Stimulated activated CD8-positive, alpha-beta memory T cell treated with anti-CD3 and anti-CD28 coated beads, Interleukin-15, amount 100 ng/mL, for 4 hours (primary cell): Measurements from ENCODE around the gene ELAVL4.

Experiments
- DNase-seq, 2 donors: peaks; one replicate each; pipeline ENCODE4 v3.0.0-alpha.2; 2020; ENCODE audit warnings: low read depth in 2 of 2

ELAVL4 gene

GRCh38 chr1:50108497-50109059, at the start of gene ELAVL4:
Gene ELAVL4 (plus strand): TSS chr1:50108920. CDS start chr1:50109190, 270 bp downstream.
- DNase-seq: no peak

- DNase-seq: no peak
These were observed 48.4 kb upstream of the ELAVL4 start for GRCh38 chr1:50060279-50060678.

- no peak for DNase-seq
These were observed 41.9 kb upstream of the ELAVL4 start for GRCh38 chr1:50066806-50067205.

- no peak for DNase-seq
These were observed 33.8 kb upstream of the ELAVL4 start for GRCh38 chr1:50074931-50075330.

GRCh38 chr1:50077273-50077672, 31.4 kb upstream of the ELAVL4 start:
- no peak for DNase-seq

- DNase-seq: no peak
These were observed 27.7 kb upstream of the ELAVL4 start for GRCh38 chr1:50080904-50081586.

GRCh38 chr1:50084389-50084788, 24.3 kb upstream of the ELAVL4 start:
- no peak for DNase-seq

- DNase-seq: no peak
These were observed 17.7 kb upstream of the ELAVL4 start for GRCh38 chr1:50091068-50091467.

GRCh38 chr1:50095716-50096115, 13.0 kb upstream of the ELAVL4 start:
- DNase-seq: no peak

- DNase-seq: no peak
These were observed 11.6 kb upstream of the ELAVL4 start for GRCh38 chr1:50097021-50097679.

GRCh38 chr1:50097791-50098190, 10.9 kb upstream of the ELAVL4 start:
- no peak for DNase-seq

- no peak for DNase-seq
These were observed 10.1 kb upstream of the ELAVL4 start for GRCh38 chr1:50098591-50099021.

GRCh38 chr1:50099654-50100053, 9.1 kb upstream of the ELAVL4 start:
- no peak for DNase-seq

- no peak for DNase-seq
These were observed 5.1 kb upstream of the ELAVL4 start for GRCh38 chr1:50103615-50104081.

GRCh38 chr1:50105433-50105832, 3.3 kb upstream of the ELAVL4 start:
- DNase-seq: no peak

GRCh38 chr1:50106095-50106761, 2.5 kb upstream of the ELAVL4 start:
- no peak for DNase-seq

- no peak for DNase-seq
These were observed 396 bp downstream of the ELAVL4 start for GRCh38 chr1:50109116-50109515.

- DNase-seq: no peak
These were observed 941 bp downstream of the ELAVL4 start for GRCh38 chr1:50109647-50110075.

GRCh38 chr1:50110151-50110550, 1.4 kb downstream of the ELAVL4 start:
- DNase-seq: no peak

- DNase-seq: no peak
These were observed 1.9 kb downstream of the ELAVL4 start for GRCh38 chr1:50110656-50111055.

- DNase-seq: no peak
These were observed 2.8 kb downstream of the ELAVL4 start for GRCh38 chr1:50111503-50111902.

- no peak for DNase-seq
These were observed 3.5 kb downstream of the ELAVL4 start for GRCh38 chr1:50112193-50112592.
